H1 (cell line): ENCODE measurements around the gene RNF13. TPM values are rescaled to one million over a fixed set of nuclear protein-coding genes. Genes with fewer than 3 reads are reported as not detected.

Source experiments
- ASH2L ChIP-seq: fragments of 200-600, 300-600 bp; sonication (generic); IDR thresholded peaks from one replicate; pipeline ENCODE4 v1.7.1; 2017; ENCODE audit warnings: low read length
- BRCA1 ChIP-seq: IDR thresholded peaks from 2 replicates; pipeline ENCODE4 v1.6.1; 2012; ENCODE audit warnings: low read depth, low read length, improper control_type of control experiment
- GABPA ChIP-seq: IDR thresholded peaks from 2 replicates; pipeline ENCODE4 v1.6.1; 2011; ENCODE audit warnings: mild to moderate bottlenecking, low read length, moderate library complexity, borderline replicate concordance; ENCODE audit not compliant: insufficient read depth
- GTF2F1 ChIP-seq: IDR thresholded peaks from 2 replicates; pipeline ENCODE4 v1.6.1; 2012; ENCODE audit warnings: low read depth, low read length, improper control_type of control experiment, borderline replicate concordance
- HDAC2 ChIP-seq, 2 experiments: fragments of 300-600 bp in 1 of 2; sonication (generic) in 1 of 2; IDR thresholded peaks; 2 replicates each; pipeline ENCODE4 v1.6.1; 2011 to 2012; ENCODE audit warnings: low read depth in 2 of 2, low read length in 2 of 2, mild to moderate bottlenecking in 2 of 2, moderate library complexity in 2 of 2, borderline replicate concordance in 1 of 2, inconsistent platforms in 1 of 2
- JUN ChIP-seq: IDR thresholded peaks from 2 replicates; pipeline ENCODE4 v1.6.1; 2011; ENCODE audit warnings: low read depth, mild to moderate bottlenecking, improper control_type of control experiment, low read length
- TBP ChIP-seq: IDR thresholded peaks from 2 replicates; pipeline ENCODE4 v1.6.1; 2011; ENCODE audit warnings: low read depth, low read length, improper control_type of control experiment
- YY1 ChIP-seq: IDR thresholded peaks from 2 replicates; pipeline ENCODE4 v1.6.1; 2011; ENCODE audit warnings: low read depth, mild to moderate bottlenecking, low read length
- polyA plus RNA-seq, 7 experiments: library from polyadenylated mRNA; depleted of rRNA in 3 of 7; stranded (reverse) in 5 of 7; unstranded in 2 of 7; fragments of >200 nt in 5 of 7; fragments of 200-250 nt in 2 of 7; gene quantifications; 1 replicate in 5 of 7; 2 replicates in 1 of 7; 4 replicates in 1 of 7; pipeline versions ENCODE4 v1.2.1 to v1.2.3, GENCODE V29; 2011 to 2013; ENCODE audit warnings: missing spikeins in 2 of 7, mixed read lengths in 2 of 7
- total RNA-seq: library from RNA; stranded (reverse); fragmentation: NEBNext Ultra II Directional; extraction: Animal tissue kit (Norgen Biotek cat#: 25700); gene quantifications from 2 replicates; pipeline ENCODE4 v1.2.1, GENCODE V29; 2021
- TF ChIP-seq, protein P1 (sequence below): fragments of 300-600 bp; sonication (generic); IDR thresholded peaks from 2 replicates; pipeline ENCODE4 v1.7.1; 2012; ENCODE audit warnings: low read length, moderate library complexity, mild to moderate bottlenecking, inconsistent platforms; ENCODE audit not compliant: insufficient replicate concordance
- TF ChIP-seq, protein P2 (sequence below): IDR thresholded peaks from 2 replicates; pipeline ENCODE4 v1.6.1; 2012; ENCODE audit warnings: low read length, inconsistent platforms

RNF13 gene
- total and polyA plus RNA-seq, 2 of the 8 experiments (the other 6 are each of a cell fraction or from before 2014, with no cell fraction given): 19.4 to 35.4 TPM

DNA sequence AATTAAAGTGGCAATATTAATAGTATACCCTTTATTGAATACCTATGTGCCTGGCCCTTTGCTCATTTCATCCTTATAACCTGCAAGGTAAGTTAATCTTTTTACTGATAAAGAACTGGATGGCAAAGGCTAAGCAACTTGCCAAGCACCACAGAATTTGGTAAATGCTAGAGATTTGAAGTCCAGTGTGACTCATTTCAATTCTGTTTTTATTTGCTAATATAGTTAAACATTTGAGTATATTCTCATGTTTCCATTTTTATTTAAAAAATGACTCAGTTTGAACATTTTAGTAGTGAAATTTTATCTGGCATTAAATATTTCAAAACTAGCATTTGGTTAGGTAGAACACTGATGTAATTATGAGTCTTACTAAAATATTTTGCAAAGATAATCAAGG is 146.4 kb downstream of the RNF13 start (continued):
- TF ChIP-seq, protein P1, sequence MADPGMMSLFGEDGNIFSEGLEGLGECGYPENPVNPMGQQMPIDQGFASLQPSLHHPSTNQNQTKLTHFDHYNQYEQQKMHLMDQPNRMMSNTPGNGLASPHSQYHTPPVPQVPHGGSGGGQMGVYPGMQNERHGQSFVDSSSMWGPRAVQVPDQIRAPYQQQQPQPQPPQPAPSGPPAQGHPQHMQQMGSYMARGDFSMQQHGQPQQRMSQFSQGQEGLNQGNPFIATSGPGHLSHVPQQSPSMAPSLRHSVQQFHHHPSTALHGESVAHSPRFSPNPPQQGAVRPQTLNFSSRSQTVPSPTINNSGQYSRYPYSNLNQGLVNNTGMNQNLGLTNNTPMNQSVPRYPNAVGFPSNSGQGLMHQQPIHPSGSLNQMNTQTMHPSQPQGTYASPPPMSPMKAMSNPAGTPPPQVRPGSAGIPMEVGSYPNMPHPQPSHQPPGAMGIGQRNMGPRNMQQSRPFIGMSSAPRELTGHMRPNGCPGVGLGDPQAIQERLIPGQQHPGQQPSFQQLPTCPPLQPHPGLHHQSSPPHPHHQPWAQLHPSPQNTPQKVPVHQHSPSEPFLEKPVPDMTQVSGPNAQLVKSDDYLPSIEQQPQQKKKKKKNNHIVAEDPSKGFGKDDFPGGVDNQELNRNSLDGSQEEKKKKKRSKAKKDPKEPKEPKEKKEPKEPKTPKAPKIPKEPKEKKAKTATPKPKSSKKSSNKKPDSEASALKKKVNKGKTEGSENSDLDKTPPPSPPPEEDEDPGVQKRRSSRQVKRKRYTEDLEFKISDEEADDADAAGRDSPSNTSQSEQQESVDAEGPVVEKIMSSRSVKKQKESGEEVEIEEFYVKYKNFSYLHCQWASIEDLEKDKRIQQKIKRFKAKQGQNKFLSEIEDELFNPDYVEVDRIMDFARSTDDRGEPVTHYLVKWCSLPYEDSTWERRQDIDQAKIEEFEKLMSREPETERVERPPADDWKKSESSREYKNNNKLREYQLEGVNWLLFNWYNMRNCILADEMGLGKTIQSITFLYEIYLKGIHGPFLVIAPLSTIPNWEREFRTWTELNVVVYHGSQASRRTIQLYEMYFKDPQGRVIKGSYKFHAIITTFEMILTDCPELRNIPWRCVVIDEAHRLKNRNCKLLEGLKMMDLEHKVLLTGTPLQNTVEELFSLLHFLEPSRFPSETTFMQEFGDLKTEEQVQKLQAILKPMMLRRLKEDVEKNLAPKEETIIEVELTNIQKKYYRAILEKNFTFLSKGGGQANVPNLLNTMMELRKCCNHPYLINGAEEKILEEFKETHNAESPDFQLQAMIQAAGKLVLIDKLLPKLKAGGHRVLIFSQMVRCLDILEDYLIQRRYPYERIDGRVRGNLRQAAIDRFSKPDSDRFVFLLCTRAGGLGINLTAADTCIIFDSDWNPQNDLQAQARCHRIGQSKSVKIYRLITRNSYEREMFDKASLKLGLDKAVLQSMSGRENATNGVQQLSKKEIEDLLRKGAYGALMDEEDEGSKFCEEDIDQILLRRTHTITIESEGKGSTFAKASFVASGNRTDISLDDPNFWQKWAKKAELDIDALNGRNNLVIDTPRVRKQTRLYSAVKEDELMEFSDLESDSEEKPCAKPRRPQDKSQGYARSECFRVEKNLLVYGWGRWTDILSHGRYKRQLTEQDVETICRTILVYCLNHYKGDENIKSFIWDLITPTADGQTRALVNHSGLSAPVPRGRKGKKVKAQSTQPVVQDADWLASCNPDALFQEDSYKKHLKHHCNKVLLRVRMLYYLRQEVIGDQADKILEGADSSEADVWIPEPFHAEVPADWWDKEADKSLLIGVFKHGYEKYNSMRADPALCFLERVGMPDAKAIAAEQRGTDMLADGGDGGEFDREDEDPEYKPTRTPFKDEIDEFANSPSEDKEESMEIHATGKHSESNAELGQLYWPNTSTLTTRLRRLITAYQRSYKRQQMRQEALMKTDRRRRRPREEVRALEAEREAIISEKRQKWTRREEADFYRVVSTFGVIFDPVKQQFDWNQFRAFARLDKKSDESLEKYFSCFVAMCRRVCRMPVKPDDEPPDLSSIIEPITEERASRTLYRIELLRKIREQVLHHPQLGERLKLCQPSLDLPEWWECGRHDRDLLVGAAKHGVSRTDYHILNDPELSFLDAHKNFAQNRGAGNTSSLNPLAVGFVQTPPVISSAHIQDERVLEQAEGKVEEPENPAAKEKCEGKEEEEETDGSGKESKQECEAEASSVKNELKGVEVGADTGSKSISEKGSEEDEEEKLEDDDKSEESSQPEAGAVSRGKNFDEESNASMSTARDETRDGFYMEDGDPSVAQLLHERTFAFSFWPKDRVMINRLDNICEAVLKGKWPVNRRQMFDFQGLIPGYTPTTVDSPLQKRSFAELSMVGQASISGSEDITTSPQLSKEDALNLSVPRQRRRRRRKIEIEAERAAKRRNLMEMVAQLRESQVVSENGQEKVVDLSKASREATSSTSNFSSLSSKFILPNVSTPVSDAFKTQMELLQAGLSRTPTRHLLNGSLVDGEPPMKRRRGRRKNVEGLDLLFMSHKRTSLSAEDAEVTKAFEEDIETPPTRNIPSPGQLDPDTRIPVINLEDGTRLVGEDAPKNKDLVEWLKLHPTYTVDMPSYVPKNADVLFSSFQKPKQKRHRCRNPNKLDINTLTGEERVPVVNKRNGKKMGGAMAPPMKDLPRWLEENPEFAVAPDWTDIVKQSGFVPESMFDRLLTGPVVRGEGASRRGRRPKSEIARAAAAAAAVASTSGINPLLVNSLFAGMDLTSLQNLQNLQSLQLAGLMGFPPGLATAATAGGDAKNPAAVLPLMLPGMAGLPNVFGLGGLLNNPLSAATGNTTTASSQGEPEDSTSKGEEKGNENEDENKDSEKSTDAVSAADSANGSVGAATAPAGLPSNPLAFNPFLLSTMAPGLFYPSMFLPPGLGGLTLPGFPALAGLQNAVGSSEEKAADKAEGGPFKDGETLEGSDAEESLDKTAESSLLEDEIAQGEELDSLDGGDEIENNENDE: no peak
- no peak for TF ChIP-seq GTF2F1
- no peak for TF ChIP-seq HDAC2 (IDR thresholded peaks at IDR 0.05; ENCODE audit: borderline replicate concordance in 1 of 2, low read depth in 2 of 2, low read length in 2 of 2)
- TF ChIP-seq TBP: no peak
- TF ChIP-seq, protein P2, sequence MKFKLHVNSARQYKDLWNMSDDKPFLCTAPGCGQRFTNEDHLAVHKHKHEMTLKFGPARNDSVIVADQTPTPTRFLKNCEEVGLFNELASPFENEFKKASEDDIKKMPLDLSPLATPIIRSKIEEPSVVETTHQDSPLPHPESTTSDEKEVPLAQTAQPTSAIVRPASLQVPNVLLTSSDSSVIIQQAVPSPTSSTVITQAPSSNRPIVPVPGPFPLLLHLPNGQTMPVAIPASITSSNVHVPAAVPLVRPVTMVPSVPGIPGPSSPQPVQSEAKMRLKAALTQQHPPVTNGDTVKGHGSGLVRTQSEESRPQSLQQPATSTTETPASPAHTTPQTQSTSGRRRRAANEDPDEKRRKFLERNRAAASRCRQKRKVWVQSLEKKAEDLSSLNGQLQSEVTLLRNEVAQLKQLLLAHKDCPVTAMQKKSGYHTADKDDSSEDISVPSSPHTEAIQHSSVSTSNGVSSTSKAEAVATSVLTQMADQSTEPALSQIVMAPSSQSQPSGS: no peak
- TF ChIP-seq GABPA: no peak
- TF ChIP-seq ASH2L: no peak
- no peak for TF ChIP-seq YY1
- TF ChIP-seq BRCA1: no peak
- no peak for TF ChIP-seq JUN
